Stomach (tissue), 4 donors: ENCODE data around the gene CRYZL1.

Source experiments
- CTCF ChIP-seq, 7 experiments: fragments of 450-650 bp in 4 of 7; fragments of 200-600 bp in 3 of 7; sonication (generic) in 3 of 7; IDR thresholded peaks; one replicate each; pipeline ENCODE4 v1.5.1; 2016 to 2019; ENCODE audit warnings: antibody characterized with exemption in 7 of 7, control low read depth in 2 of 7, mild to moderate bottlenecking in 1 of 7
- EP300 ChIP-seq: sonication (generic); formaldehyde crosslinking; IDR thresholded peaks from one replicate; pipeline ENCODE4 v1.6.1; 2017; ENCODE audit warnings: antibody characterized with exemption

- TF ChIP-seq CTCF (IDR thresholded peaks at IDR 0.05), result no peak
- no peak for TF ChIP-seq EP300
These were observed 717 bp downstream of the CRYZL1 start for GRCh38 chr21:33640697-33641351.
